SK-N-SH (cell line): ENCODE data around the gene RASGRF2. TPM values are rescaled to one million over a fixed set of nuclear protein-coding genes. Genes with fewer than 3 reads are reported as not detected.
A peak's percentile ranks its signal among the peaks of the same experiment; 100 is the strongest.

Experiments used
- CTCF ChIA-PET: fragments of 300-600, 350-600 bp; formaldehyde crosslinking; extraction: SDS; loops from one replicate; lab custom pipeline; 2021; lab: Yijun Ruan, JAX
- POLR2A ChIA-PET: fragments of 350-600 bp; sonication (Branson Sonifier 250); formaldehyde crosslinking; extraction: SDS; loops from one replicate; lab custom pipeline; 2020; ENCODE audit warnings: antibody characterized with exemption, inconsistent platforms; lab: Yijun Ruan, JAX
- DNase-seq: peaks from one replicate; pipeline ENCODE4 v3.0.0; 2012
- H2AFZ ChIP-seq: fragments of 200-600 bp; sonication (generic); 2 replicates; pipeline ENCODE4 v1.8.1; 2016; ENCODE audit warnings: antibody characterized with exemption, mild to moderate bottlenecking, low read depth
- H3F3A ChIP-seq: fragments of 200-600 bp; sonication (generic); replicated peaks from 2 replicates; pipeline ENCODE3; 2016; ENCODE audit warnings: antibody characterized with exemption, mild to moderate bottlenecking; ENCODE audit not compliant: insufficient read depth
- H3K27ac ChIP-seq, 2 experiments: fragments of 200-500 bp in 1 of 2; fragments of 200-600 bp in 1 of 2; sonication (Bioruptor generic) in 1 of 2; sonication (generic), shearing (Covaris generic) in 1 of 2; 2 replicates each; pipeline versions ENCODE4 v1.5.1 to v1.6.1; 2014 to 2016; ENCODE audit warnings: low read depth in 2 of 2, inconsistent platforms in 1 of 2, low read length in 1 of 2, mild to moderate bottlenecking in 1 of 2, mixed read lengths in 1 of 2
- H3K27me3 ChIP-seq: fragments of 200-600 bp; sonication (generic), shearing (Covaris generic); 2 replicates; pipeline ENCODE4 v1.6.1; 2016; ENCODE audit warnings: mixed run types; ENCODE audit not compliant: insufficient read depth
- H3K36me3 ChIP-seq, 2 experiments: fragments of 200-500 bp in 1 of 2; fragments of 200-600 bp in 1 of 2; sonication (Bioruptor generic) in 1 of 2; sonication (generic) in 1 of 2; replicated peaks in 1 of 2; 2 replicates each; pipeline versions ENCODE3 to v1.5.1; 2014 to 2016; ENCODE audit warnings: low read length in 1 of 2, mild to moderate bottlenecking in 1 of 2; ENCODE audit not compliant: insufficient read depth in 2 of 2, control insufficient read depth in 1 of 2
- H3K4me1 ChIP-seq, 2 experiments: fragments of 200-500 bp in 1 of 2; fragments of 200-600 bp in 1 of 2; sonication (Bioruptor generic) in 1 of 2; sonication (generic), shearing (Covaris generic) in 1 of 2; 2 replicates each; pipeline versions ENCODE4 v1.5.1 to v1.6.1; 2014 to 2016; ENCODE audit warnings: low read depth in 1 of 2, low read length in 1 of 2, mixed run types in 1 of 2; ENCODE audit not compliant: insufficient read depth in 2 of 2, control insufficient read depth in 1 of 2
- H3K4me2 ChIP-seq: fragments of 200-600 bp; sonication (generic), shearing (Covaris generic); 2 replicates; pipeline ENCODE4 v1.6.1; 2017; ENCODE audit warnings: mixed run types
- H3K4me3 ChIP-seq, 2 experiments: fragments of 200-500 bp in 1 of 2; fragments of 200-600 bp in 1 of 2; sonication (Bioruptor generic) in 1 of 2; sonication (generic), shearing (Covaris generic) in 1 of 2; 2 replicates each; pipeline versions ENCODE4 v1.5.1 to v1.8.1; 2014 to 2016; ENCODE audit warnings: low read depth in 2 of 2, inconsistent platforms in 1 of 2, low read length in 1 of 2, mild to moderate bottlenecking in 1 of 2, mixed read lengths in 1 of 2, moderate library complexity in 1 of 2
- H3K79me2 ChIP-seq: fragments of 200-600 bp; sonication (generic); 2 replicates; pipeline ENCODE4 v1.8.1; 2017; ENCODE audit warnings: mild to moderate bottlenecking; ENCODE audit not compliant: insufficient read depth
- H3K9ac ChIP-seq: fragments of 200-600 bp; sonication (generic); 2 replicates; pipeline ENCODE4 v1.6.1; 2017; ENCODE audit warnings: mixed run types
- H3K9me2 ChIP-seq: fragments of 200-600 bp; sonication (generic); 2 replicates; pipeline ENCODE4 v1.6.1; 2017; ENCODE audit warnings: mixed run types
- H3K9me3 ChIP-seq: fragments of 200-600 bp; sonication (generic); 2 replicates; pipeline ENCODE4 v1.6.1; 2017; ENCODE audit warnings: mixed run types, mild to moderate bottlenecking, moderate library complexity
- H4K20me1 ChIP-seq: fragments of 200-600 bp; sonication (generic); 2 replicates; pipeline ENCODE4 v1.6.1; 2017; ENCODE audit warnings: mild to moderate bottlenecking, mixed run types; ENCODE audit not compliant: insufficient read depth
- EP300 ChIP-seq, 2 experiments: IDR thresholded peaks; 2 replicates each; pipeline versions ENCODE4 v1.4.0 to v1.6.1; 2012; ENCODE audit warnings: borderline replicate concordance in 1 of 2, low read depth in 1 of 2, low read length in 1 of 2
- GABPA ChIP-seq: IDR thresholded peaks from 2 replicates; pipeline ENCODE4 v1.4.0; 2012; ENCODE audit warnings: low read depth, mild to moderate bottlenecking
- NFIC ChIP-seq: IDR thresholded peaks from 2 replicates; pipeline ENCODE4 v1.4.0; 2012; ENCODE audit warnings: borderline replicate concordance
- PBX3 ChIP-seq: IDR thresholded peaks from 2 replicates; pipeline ENCODE4; 2012
- REST ChIP-seq: IDR thresholded peaks from 2 replicates; pipeline ENCODE4 v1.6.1; 2012; ENCODE audit warnings: mild to moderate bottlenecking, low read depth, low read length, moderate library complexity
- SMC3 ChIP-seq: IDR thresholded peaks from 2 replicates; pipeline ENCODE4 v1.6.1; 2012; ENCODE audit warnings: low read depth, low read length, improper control_type of control experiment
- TAF1 ChIP-seq: IDR thresholded peaks from 2 replicates; pipeline ENCODE4 v1.6.1; 2012; ENCODE audit warnings: low read depth, mild to moderate bottlenecking, low read length, moderate library complexity, borderline replicate concordance
- USF1 ChIP-seq: IDR thresholded peaks from 2 replicates; pipeline ENCODE4 v1.4.0; 2012; ENCODE audit warnings: low read depth, borderline replicate concordance
- USF2 ChIP-seq: fragments of 150-350 bp; IDR thresholded peaks from 2 replicates; pipeline ENCODE4 v1.6.1; 2017; ENCODE audit warnings: antibody characterized with exemption, low read length, low read depth, borderline replicate concordance
- polyA plus RNA-seq, 3 experiments: library from polyadenylated mRNA; depleted of rRNA; stranded (reverse); fragments of >200 nt; gene quantifications; 2 replicates each; pipeline ENCODE4 v1.2.3, GENCODE V29; 2012

The RASGRF2 gene
- polyA plus RNA-seq, 1 of the 3 experiments (the other 2 are of a cell fraction), result under 0.01 TPM

- no peaks in the 10 kb centered on the region for H3F3A ChIP-seq
- no peak overlapping the region for H3K4me2 ChIP-seq
- H3K4me1 ChIP-seq, result peaks cover 0 to 3% of the 10 kb centered on the region in 2 experiments; a peak in 1 of 4 replicates
- H3K9me3 ChIP-seq, result no peaks in the 10 kb centered on the region
- H2AFZ ChIP-seq, result no peak overlapping the region
- H3K79me2 ChIP-seq, result no peaks in the 10 kb centered on the region
- no peak for DNase-seq
- no peak overlapping the region for H3K9ac ChIP-seq
- H4K20me1 ChIP-seq, result no peaks in the 10 kb centered on the region
- POLR2A ChIA-PET, result no interaction called here
- no peaks in the 10 kb centered on the region for H3K36me3 ChIP-seq
- no peaks in the 10 kb centered on the region for H3K27me3 ChIP-seq
- H3K4me3 ChIP-seq, result no peak overlapping the region
- no peak for TF ChIP-seq SMC3
- TF ChIP-seq TAF1, result no peak
- no peak for TF ChIP-seq PBX3
- TF ChIP-seq USF1, result no peak
- no peak for TF ChIP-seq NFIC
- no peak for TF ChIP-seq EP300 (IDR thresholded peaks at IDR 0.05; ENCODE audit: borderline replicate concordance in 1 of 2, low read depth in 1 of 2, low read length in 1 of 2)
- CTCF ChIA-PET, result interaction anchor here (1.0 kb wide), 1 partner anchor 32 kb away, joined by 3 read pairs; no protein-coding TSS in a partner anchor
- no peaks in the 10 kb centered on the region for H3K9me2 ChIP-seq
- H3K27ac ChIP-seq, result no peak overlapping the region
Measured at GRCh38 chr5:80920333-80920732, 39.8 kb upstream of the RASGRF2 start.

GRCh38 chr5:80921026-80921425 lies 39.1 kb upstream of the RASGRF2 start:
- ChIA-PET CTCF (interaction anchor here (0.6 to 1.0 kb wide), 2 partner anchors 33 to 343 kb away, joined by 3 read pairs; no protein-coding TSS in a partner anchor), POLR2A (no interaction called here)
- Histone ChIP-seq H3K4me2 (no peak overlapping the region), H3K9ac (no peak overlapping the region), H2AFZ (no peak overlapping the region), H3F3A (no peaks in the 10 kb centered on the region), H3K27ac (no peak overlapping the region), H3K27me3 (no peaks in the 10 kb centered on the region), H3K9me2 (no peaks in the 10 kb centered on the region), H3K4me3 (no peak overlapping the region), H3K4me1 (peaks cover 0 to 3% of the 10 kb centered on the region in 2 experiments; a peak in 1 of 4 replicates), H4K20me1 (no peaks in the 10 kb centered on the region), H3K36me3 (no peaks in the 10 kb centered on the region), H3K79me2 (no peaks in the 10 kb centered on the region), H3K9me3 (no peaks in the 10 kb centered on the region)
- no peak for DNase-seq
- TF ChIP-seq USF2 (no peak), GABPA (no peak), REST (peak; percentile 91)
